GM18498 (cell line): ENCODE results near the gene THAP11.

Experiments used
- ATAC-seq: cut with Tn5 transposase; IDR thresholded peaks from one replicate; pipeline ENCODE4 v1.9.1; 2021; ENCODE audit warnings: mild to moderate bottlenecking, moderate library complexity; ENCODE audit not compliant: unreplicated experiment

Gene THAP11

DNA sequence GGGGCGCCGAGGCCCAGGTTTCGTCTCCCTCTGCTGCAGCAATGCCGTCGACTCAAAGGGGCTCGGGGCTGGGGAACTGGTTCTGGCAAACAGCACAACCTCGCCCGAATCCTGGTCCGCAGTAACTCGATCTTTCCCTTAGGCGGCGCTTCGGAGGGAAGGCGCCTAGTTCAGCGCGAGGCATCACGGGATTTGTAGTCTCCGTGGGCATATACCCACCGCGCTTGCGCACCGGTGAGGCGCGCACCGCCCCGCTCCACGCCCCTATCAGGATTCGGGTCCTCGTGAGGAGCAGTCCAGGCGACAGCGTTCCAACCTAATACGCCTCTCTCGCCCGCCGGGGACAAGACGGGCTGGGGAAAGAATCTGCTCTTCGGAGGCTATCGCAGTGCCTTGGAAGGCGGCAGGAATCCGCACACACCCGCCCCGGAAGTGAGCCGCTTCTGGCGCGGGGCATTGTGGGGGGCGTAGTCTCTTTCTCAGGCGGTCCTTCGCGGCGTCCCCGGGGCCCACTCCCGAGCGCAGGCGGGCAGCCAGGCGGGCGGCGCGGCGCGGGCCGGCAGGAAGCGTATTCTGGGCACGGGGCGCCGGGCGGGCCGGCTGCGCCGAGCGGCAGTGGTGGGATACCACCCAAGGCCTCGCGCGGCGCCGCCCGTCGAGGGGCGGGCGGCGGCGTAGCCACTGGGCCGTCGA is at the start of gene THAP11:
Gene THAP11, plus strand, starts transcription at position 505 of the 693 bp plus-strand sequence. CDS start 235 bp downstream, outside the sequence.
- peak; percentile 44 for ATAC-seq

DNA sequence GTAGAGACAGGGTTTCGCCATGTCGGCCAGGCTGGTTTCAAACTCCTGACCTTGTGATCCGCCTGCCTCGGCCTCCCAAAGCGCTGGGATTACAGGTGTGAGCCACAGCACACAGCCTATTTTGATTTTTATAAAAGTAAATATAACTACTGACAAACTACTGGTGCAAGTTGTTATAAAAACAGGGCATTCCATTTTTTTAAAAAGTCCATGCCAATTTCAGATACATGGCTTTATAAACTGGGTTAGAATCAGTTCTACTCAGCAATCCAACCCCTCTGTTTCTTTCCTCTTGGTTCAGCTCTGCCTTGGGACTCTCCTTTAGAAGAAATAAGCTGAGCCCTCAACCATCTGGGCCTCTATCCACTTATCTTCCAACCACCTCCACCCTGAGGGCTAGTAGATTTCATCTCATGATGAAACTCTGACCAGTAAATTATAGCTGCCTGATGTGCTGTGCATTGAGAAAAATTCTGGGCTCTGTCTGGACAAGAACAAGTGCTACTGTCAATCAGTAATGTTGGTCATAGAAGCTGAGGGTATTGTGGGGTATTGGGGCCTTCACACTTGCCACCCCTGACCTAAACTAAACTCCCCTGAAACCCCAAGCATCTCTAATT is 45.9 kb upstream of the THAP11 start:
- ATAC-seq: no peak

DNA sequence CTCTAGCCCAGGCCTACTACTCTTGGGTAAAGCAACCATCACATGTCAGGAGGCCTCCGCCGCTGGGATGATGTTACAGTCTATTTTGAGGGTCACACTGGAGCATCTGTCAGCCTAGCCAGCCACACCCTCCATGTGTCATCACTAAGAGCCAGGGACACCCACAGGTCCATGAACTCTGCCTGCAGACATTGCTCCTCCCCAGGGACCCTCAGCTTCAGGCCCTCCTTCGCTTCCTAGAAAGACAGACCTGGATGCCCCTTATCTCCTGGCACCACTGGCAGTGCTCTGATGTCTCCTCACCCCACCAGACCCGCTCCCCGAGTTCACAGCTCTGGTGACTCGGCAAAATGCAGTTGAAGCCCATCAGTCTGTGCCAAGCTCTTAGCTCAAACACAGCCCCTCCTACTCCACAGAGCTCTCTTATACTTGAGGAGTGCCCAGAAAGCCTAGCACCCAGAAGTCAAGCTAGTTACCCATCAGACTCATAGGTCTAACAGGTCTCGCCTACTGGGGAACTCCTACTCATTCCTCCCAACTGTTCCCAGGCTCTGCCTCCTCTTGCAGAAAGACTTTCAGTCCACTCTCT is 41.7 kb upstream of the THAP11 start:
- no peak for ATAC-seq

DNA sequence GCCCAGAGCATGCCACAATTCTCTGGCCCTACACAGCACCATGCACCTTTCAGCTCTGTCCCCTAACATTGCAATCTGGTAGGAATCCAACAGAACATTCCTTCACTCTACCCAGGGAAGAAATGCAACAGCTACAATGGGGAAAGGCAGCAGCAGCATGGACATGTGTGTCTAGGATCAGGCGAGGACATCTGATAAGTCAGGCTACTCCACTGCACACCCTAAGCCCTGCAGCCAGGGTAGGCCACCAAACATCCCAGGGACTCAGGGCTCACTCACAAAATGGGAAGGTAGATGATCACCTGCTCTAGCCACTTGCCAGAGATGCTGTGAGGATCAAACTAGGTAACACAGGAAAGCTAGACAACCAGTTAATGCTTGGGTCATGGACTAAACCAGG is 40.9 kb upstream of the THAP11 start:
- ATAC-seq: no peak

DNA sequence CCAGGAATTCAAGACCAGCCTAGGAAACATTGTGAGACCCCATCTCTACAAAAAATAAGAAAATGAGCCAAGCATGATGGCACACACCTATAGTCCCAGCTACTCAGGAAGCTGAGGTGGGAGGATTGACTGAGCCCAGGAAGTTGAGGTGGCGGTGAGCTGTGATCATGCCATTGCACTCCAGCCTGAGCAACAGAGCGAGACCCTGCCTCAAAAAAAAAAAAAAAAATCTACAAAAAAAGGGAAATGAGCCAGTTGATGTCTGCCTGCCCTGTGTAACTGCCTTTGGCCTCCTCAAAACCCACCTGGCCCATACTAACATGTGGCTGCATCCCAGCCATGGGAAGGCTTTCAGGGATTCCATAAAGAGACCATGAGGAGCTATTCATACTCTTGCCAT is 40.2 kb upstream of the THAP11 start:
- no peak for ATAC-seq

DNA sequence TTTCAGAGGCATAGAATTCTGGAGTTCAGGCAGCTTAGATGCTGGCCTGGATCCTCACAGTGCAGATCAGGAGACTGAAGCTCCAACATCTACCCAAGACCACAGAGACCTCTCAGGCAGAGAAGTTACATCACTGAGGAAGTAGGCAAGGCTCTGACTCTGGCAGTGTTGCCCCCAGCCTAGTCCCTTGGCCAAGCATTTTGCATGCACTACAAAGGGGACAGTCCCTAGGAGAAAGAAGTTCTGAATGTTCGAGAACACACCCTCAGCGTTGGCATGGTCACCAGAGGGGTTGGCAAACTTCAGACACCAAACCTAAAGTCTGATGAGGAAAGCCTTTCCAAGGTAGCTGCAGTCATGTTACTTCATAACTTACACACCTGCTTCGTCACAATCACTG is 38.2 kb upstream of the THAP11 start:
- no peak for ATAC-seq

DNA sequence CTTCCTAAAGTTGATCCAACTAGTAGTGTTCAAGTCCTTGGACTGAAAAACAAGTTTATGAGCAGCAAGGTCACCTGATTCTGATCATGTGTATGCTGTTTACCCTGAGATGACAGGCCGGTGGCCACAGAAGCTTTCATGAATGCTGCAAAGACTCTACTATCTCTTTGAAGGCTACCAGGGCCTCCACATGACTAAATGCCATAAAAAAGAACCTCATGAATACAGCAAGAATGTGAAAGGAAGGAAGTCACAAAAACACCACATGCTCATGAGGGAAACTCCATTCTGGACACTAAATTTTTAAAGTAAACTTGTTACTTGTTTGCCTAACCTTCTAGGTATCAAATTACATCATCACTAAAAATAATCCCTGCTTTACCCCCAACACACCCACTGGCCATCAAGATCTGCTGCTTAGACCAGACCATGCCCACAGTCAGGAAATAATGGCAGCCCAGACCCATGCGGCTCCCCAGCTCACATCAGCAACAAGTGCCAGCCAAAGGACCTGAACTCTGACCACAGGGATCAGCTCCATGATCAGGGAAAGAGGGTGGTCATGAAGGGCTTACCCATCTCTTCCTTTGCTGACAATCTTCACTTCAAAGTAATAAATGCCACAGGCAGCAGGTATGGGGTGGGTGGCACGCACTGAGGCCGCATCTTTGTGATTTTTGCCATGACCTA is 37.1 kb upstream of the THAP11 start:
- no peak for ATAC-seq

DNA sequence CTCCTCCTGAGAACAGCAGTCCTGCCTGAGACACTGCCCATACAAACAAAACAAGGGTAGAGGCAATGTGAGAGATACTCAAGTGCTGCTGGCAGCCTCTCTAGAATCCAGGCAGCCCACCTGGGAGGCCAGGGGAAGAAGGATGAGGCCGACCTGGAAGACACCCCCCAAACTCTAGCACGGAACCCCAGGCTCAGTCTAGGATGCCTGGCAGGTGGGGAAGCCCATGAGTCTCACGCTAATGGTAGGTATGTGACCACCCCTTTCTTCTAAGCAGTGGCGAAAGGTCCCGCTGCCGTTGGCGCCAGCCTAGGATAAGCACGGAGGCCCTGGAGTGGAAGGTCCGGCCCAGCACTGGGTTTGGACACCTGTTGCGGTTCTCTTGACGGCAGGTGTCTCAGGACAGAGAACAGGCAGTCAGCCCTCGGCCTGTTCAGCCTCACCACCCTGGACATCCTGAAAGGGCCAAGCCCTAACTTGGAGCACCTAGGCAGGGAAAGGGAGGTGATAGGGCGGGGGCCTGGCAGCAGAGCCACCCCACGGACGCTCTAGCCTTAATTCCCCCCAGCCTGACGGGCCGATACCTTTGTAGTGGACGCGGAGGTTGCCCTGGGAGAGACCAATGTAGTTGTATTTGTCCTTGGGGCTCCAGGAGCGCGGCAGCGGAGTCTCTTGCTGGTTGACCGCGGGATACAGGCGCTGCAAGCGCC is 36.2 kb upstream of the THAP11 start:
- ATAC-seq: peak; percentile 1

DNA sequence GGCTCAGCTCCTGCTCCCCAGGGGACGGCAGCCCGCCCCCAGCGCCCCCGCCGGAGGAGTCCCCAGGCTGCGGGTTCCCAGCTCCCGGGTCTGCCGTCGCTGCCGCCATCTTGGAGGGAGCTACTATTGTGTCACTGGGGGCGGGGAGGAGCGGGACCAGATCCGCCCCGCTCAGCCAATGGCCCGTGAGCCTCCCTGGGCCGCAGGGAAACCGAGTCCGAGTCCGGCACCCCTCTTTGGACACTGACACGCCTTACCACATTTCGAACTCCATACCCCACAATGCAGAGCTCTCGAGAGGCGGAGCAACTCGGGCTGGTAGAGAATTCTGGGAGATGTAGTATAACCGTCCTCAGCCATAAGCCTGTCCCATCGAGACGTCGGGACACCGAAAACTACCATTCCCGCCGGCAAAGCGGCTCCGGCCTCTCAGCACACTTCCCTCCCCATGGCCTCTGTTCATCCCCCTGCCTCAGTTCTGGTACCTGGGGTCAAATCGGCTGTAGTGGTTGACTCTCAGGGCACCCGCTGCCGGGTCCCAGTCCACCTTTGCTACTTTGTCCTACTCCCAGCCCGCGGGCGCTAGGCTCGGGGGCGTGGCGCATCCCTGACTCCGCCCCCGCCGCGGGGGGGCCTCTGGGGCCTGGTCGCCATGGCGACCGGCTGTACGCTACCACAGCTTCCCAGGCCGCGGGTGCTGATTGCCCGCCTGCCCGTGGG is 35.5 kb upstream of the THAP11 start, which contains the start of the genes RANBP10 and TSNAXIP1:
Gene RANBP10, minus strand, starts transcription at position 133 of the 720 bp plus-strand sequence. Its CDS starts 24 bp downstream, at position 109.
Gene TSNAXIP1, plus strand, starts transcription at position 462 of the 720 bp plus-strand sequence. CDS start 261 bp downstream, outside the sequence.
- peak; percentile 90 for ATAC-seq

DNA sequence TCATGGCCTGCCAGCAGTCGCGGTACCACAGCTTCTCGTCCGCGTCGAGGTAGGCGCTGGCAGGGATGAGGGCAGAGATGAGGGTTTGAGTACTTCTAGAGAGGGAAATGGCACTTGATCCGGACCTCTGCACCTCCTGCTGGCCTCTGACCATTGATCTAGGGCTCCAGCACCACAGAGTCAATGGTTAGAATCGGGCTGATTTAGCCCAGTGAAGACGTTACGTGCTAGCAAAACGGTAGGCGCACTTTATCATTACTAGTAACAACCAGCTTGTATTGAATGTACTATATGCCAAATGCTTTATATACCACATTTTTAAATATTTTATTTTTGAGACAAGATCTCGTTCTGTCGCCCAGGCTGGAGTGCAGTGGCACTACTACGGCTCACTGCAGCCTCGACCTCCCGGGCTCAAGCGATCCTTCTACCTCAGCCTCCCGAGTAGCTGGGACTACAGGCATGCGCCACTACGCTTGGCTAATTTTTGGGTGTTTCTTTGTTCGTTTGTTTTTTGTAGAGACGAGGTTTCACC is 34.9 kb upstream of the THAP11 start:
- no peak for ATAC-seq

DNA sequence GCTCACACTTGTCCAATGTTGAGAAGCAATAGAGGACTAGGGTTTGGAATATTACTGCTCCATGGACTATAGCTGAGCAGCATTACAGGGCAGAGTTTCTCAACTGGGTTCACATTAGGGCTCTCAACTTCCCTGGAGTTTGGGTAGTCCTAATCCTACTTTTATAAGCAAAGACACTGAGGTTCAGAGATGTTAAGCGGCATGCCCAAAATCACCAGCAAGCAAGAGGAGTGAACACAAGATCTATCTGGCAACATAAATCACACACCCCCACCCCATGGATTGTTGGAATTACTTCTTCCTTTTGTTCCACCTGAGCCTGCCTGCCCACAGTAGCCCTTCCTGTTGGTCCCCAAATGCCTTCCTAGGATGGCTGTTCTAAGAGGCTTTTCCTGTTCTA is 30.2 kb upstream of the THAP11 start:
- no peak for ATAC-seq

DNA sequence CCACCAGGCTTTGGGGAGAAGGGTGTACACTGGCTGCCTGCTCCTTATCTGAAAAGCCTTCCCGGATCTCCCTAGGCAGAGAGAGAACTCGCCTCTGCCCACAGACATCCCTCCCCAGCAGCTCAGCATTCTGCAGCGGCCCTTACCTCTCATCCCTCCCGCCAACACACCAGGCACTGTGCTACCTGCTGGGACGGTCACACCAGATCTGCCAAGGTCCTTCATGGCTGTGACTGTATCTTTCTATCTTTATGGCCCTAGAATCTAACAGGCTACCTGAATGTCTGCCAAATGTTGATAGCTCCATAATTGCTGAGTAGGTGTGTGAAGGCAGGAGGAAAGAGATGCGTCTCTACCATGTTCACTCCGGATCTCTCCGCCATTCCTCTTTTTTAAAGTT is 27.6 kb upstream of the THAP11 start:
- ATAC-seq: no peak

DNA sequence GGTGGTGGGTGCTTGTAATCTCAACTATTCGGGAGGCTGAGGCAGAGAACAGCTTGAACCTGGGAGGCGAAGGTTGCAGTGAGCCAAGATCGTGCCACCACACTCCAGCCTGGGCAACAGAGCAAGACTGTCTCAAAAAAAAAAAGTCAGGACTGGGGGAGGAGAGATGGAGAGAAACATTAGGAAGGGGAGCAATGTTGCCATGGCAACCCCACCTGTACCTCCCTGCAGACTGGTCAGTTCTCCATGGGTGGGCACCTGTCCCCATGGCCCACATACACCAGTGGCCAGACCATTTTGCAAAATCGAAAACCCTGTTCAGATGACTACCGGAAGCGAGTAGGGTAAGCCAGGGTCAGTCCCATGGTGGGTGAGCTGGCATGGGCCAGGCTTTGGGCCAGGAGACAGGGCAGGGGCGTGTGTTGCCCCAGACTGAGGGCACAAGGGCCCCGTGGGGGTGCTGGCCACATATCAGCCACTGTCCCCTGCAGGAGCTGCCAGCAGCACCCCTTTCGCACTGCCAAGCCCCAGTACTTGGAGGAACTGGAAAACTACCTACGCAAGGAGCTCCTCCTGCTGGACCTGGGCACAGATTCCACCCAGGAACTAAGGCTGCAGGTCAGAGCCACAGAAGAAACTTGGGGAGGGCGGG is 21.4 kb upstream of the THAP11 start:
- no peak for ATAC-seq

DNA sequence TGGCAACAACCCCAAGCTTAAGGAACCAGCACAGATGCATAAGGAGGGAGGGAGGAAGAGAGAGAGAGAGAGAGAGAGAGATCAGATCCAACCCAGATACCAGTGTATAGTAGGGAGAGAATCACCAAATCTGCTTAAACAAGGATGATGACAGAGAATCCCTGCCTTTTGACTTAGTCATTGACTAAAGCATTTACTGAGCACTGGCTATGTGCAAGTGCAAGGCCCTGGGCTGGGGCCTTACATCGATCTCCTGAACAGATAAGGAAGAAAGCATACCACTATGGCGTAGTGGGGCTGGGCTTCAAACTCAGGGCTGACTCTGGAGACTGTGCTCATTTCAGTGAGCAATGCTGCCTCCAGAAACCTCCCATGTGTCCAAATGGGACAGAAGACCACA is 19.6 kb upstream of the THAP11 start:
- ATAC-seq: no peak

DNA sequence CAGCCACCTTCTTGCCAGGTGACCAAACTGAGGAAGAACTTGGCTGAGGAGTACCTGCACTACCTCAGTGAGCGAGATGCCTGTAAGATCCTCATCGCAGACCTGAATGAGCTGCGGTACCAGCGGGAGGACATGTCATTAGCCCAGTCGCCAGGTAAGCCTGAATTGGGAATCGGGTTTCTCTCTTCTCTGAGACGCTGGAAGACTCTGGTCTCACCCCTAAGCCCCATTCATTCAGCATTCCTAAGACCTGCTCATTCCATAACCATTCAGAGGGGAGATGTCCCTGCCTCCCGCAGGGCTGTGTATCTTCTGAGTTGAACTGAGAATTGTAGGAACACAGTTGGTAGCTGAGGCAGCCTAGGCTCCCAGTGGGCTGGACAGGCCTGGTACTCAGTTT is 17.0 kb upstream of the THAP11 start:
- no peak for ATAC-seq

DNA sequence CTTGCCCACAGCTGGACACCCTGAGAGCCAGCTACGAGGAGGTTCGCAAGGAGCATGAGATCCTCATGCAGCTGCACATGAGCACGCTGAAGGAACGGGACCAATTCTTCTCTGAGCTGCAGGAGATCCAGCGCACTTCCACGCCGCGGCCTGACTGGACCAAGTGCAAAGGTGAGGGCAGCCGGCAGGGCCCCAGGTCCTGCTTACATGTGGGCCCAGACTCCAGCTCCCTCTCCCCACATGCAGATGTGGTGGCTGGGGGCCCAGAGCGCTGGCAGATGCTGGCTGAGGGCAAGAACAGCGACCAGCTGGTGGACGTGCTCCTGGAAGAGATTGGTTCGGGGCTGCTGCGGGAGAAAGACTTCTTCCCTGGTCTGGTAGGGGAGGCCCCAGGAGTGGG is 16.2 kb upstream of the THAP11 start:
- no peak for ATAC-seq

DNA sequence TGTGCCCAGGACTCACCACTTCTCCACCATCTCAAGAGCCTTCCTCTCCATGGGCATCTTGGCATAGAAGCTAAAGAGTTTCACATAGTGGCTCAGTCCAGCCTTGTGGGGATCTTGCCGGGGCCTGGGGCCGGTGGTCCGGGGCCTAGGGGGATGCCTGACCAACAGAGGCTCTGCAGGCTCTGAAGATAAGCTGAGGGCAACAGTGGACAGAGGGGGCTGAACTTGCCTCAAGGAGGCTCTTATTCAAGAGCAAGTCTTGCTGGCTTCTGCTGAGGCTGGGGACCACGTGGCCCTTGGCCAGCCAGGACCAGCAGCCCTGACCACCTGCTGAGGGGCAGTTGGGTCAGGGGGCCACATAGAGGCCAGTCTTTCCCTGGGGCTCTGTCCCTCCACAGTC is 13.5 kb upstream of the THAP11 start:
- ATAC-seq: no peak

DNA sequence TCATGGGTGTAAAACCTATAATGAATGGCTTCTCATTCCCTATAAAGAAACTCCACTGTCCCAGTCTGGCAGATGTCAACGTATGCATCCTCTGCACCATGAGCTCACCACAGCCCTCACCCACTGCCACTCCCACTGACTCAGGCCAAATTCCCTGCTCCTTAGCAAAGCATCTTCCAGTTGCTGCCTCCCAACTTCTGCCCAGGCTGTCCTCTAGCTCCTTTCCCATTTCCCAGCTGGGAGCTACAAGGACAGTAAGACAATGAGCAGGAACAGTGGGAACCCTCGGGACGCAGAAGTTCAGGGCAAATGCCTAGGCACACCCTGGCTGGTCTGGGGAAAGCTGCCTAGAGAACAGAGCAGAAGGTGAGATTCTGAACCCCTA is 9.1 kb upstream of the THAP11 start:
- ATAC-seq: no peak

DNA sequence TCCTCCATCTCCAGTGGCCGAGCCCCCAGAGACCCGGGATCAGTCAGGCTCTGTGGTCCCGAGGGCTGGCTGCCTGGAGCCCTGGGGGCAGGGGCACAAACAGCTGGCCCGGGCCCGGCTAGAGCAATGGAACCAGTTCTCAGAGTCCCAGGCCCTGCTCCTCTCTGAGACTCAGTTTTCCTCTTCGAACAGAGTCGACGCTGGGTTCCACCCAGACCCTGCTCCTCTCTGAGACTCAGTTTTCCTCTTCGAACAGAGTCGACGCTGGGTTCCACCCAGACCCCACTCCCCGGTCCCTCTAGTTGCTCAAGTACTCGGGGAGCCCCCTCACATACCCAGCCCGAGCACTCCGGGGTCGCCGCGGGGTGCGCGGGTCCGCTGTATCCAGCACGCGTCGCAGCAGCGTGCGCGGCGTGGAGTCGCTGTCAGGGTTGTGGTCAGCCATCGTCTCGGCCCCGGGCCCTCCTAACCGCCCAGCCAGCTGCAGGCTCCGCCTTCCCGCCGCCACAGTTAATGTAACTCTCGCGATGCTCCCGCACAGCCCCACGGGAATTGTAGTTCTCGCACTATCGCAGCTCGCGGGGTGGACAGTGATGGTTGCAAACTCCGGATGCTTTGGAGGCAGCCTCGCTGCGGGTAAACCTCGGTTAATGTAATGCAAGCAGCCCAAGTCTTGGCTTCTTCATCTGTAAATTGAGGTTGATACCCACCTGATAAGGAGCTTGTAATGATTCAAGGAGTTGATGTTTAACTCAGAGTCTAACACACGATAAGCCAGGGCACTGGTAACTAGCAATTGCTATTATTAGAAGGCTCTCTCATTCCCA is 8.5 kb upstream of the THAP11 start:
- ATAC-seq: peak; percentile 97
